HepG2 (cell line): ENCODE results near the gene SPATA13. TPM values are rescaled to one million over a fixed set of nuclear protein-coding genes. Genes with fewer than 3 reads are reported as not detected.

Source experiments
- ATF1 ChIP-seq: IDR thresholded peaks from 2 replicates; pipeline ENCODE4 v1.6.1; 2016; ENCODE audit warnings: mild to moderate bottlenecking, control low read depth
- CAMTA2 ChIP-seq: sonication (generic); formaldehyde crosslinking; IDR thresholded peaks from 2 replicates; pipeline ENCODE4 v1.4.0; 2020; ENCODE audit warnings: mild to moderate bottlenecking, missing genetic modification reagents, borderline replicate concordance
- ETV6 ChIP-seq: sonication (generic); formaldehyde crosslinking; conservative IDR thresholded peaks from 2 replicates; pipeline ENCODE4 v1.4.0; 2020; ENCODE audit warnings: missing genetic modification reagents
- MLLT10 ChIP-seq: sonication (generic); formaldehyde crosslinking; IDR thresholded peaks from 2 replicates; pipeline ENCODE4 v1.4.0; 2020; ENCODE audit warnings: missing genetic modification reagents
- RBFOX2 ChIP-seq: fragments of 200-400 bp; formaldehyde crosslinking; IDR thresholded peaks from 2 replicates; pipeline ENCODE4 v1.6.1; 2017; ENCODE audit warnings: low read depth, mild to moderate bottlenecking, low read length
- RBM39 ChIP-seq: fragments of 200-400 bp; formaldehyde crosslinking; IDR thresholded peaks from one replicate; pipeline ENCODE4 v1.6.1; 2018; ENCODE audit warnings: antibody characterized with exemption, mild to moderate bottlenecking, low read depth, low read length; ENCODE audit not compliant: poor library complexity, severe bottlenecking
- RFX5 ChIP-seq: IDR thresholded peaks from 2 replicates; pipeline ENCODE4 v1.6.1; 2011; ENCODE audit warnings: low read depth, low read length, improper control_type of control experiment
- SPEN ChIP-seq: sonication (generic); formaldehyde crosslinking; IDR thresholded peaks from 2 replicates; pipeline ENCODE4 v1.5.1; 2020; ENCODE audit warnings: low read depth, mild to moderate bottlenecking, missing genetic modification reagents
- ZIK1 ChIP-seq: sonication (generic); formaldehyde crosslinking; IDR thresholded peaks from 2 replicates; pipeline ENCODE4 v1.5.0; 2020; ENCODE audit warnings: mild to moderate bottlenecking, low read depth, missing genetic modification reagents, borderline replicate concordance
- ZNF256 ChIP-seq: sonication (generic); formaldehyde crosslinking; conservative IDR thresholded peaks from 2 replicates; pipeline ENCODE4 v1.4.0; 2020; ENCODE audit warnings: missing genetic modification reagents
- ZNF549 ChIP-seq: sonication (generic); formaldehyde crosslinking; IDR thresholded peaks from 2 replicates; pipeline ENCODE4 v1.5.0; 2020; ENCODE audit warnings: missing genetic modification reagents
- ZNF7 ChIP-seq: IDR thresholded peaks from 2 replicates; pipeline ENCODE4 v1.6.1; 2016; ENCODE audit warnings: missing biosample characterization, missing genetic modification reagents
- ZNF879 ChIP-seq: sonication (generic); formaldehyde crosslinking; IDR thresholded peaks from 2 replicates; pipeline ENCODE4 v1.8.1; 2023; ENCODE audit warnings: missing genetic modification reagents
- polyA plus RNA-seq, 8 experiments: library from polyadenylated mRNA; depleted of rRNA in 3 of 8; stranded (reverse) in 7 of 8; unstranded in 1 of 8; fragments of >200 nt; fragmentation: Illumina TruSeq in 4 of 8; extraction: Trizol in 4 of 8; gene quantifications; 2 replicates each; pipeline versions ENCODE4 v1.2.1 to v1.2.3, GENCODE V29; 2011 to 2016; ENCODE audit warnings: low read depth in 4 of 8, missing spikeins in 1 of 8, mixed read lengths in 1 of 8; ENCODE audit not compliant: insufficient read depth in 1 of 8
- total RNA-seq, 5 experiments: library from RNA; depleted of rRNA; stranded (reverse); fragments of >200 nt; fragmentation: Illumina TruSeq; extraction: Trizol; gene quantifications; 2 replicates each; pipeline ENCODE4 v1.2.3, GENCODE V29; 2016; ENCODE audit warnings: low read depth in 1 of 5
- TF ChIP-seq, protein P1 (sequence below): sonication (generic); formaldehyde crosslinking; IDR thresholded peaks from 2 replicates; pipeline ENCODE4 v1.5.1; 2020; ENCODE audit warnings: missing genetic modification reagents, mild to moderate bottlenecking, borderline replicate concordance
- TF ChIP-seq, protein P2 (sequence below): fragments of 450-650 bp; IDR thresholded peaks from 2 replicates; pipeline ENCODE4 v1.6.1; 2017
- TF ChIP-seq, protein P3 (sequence below): sonication (generic); formaldehyde crosslinking; IDR thresholded peaks from 2 replicates; pipeline ENCODE4 v1.4.0; 2020; ENCODE audit warnings: missing genetic modification reagents
- TF ChIP-seq, protein P4 (sequence below): sonication (generic); formaldehyde crosslinking; IDR thresholded peaks from 2 replicates; pipeline ENCODE4 v1.8.0; 2022; ENCODE audit warnings: low read depth, missing genetic modification reagents
- TF ChIP-seq, protein P5 (sequence below): sonication (generic); formaldehyde crosslinking; IDR thresholded peaks from 2 replicates; pipeline ENCODE4 v1.8.0; 2023; ENCODE audit warnings: mild to moderate bottlenecking, missing genetic modification reagents
- TF ChIP-seq, protein P6 (sequence below): sonication (generic); formaldehyde crosslinking; IDR thresholded peaks from 2 replicates; pipeline ENCODE4 v1.5.0; 2020; ENCODE audit warnings: missing genetic modification reagents

Gene SPATA13
- total and polyA plus RNA-seq, 2 of the 13 experiments (the other 11 are each of a cell fraction or from before 2014, with no cell fraction given), result 11.3 to 14.2 TPM

DNA sequence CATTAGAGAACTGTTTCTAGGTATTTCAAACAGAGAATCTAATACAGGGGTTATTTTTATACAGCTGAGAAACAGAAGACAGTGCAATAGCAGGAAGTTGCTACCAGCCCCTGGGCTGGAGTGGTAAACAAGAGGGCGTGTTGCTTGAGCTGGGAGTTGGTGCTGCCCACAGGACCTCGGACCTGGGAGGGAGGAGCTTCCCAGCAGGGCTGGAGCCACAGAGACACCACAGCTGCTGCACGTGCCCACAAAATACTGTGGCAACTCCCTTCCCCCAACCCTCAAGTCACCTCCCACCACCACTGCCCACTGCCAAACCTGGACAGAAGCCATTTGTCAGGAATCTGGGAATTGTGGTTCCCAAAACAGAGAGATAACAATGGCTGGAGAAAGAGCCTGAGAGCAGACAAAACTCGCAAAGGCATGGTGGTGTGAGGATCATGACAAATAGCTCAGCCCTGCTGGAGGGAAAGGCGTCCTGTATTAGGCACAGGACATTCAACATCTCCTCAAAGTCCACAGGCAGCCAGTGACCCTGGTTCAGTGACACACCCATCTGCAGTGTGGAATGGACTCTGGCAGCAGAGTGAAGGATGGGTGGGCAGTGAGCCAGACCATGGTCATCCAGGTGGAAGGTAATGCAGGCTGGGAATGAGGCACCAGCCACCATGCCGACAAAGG is 57.2 kb downstream of the SPATA13 start (continued):
- TF ChIP-seq, protein P1, sequence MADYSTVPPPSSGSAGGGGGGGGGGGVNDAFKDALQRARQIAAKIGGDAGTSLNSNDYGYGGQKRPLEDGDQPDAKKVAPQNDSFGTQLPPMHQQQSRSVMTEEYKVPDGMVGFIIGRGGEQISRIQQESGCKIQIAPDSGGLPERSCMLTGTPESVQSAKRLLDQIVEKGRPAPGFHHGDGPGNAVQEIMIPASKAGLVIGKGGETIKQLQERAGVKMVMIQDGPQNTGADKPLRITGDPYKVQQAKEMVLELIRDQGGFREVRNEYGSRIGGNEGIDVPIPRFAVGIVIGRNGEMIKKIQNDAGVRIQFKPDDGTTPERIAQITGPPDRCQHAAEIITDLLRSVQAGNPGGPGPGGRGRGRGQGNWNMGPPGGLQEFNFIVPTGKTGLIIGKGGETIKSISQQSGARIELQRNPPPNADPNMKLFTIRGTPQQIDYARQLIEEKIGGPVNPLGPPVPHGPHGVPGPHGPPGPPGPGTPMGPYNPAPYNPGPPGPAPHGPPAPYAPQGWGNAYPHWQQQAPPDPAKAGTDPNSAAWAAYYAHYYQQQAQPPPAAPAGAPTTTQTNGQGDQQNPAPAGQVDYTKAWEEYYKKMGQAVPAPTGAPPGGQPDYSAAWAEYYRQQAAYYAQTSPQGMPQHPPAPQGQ (CRISPR knock-in tag), result no peak
- TF ChIP-seq, protein P2, sequence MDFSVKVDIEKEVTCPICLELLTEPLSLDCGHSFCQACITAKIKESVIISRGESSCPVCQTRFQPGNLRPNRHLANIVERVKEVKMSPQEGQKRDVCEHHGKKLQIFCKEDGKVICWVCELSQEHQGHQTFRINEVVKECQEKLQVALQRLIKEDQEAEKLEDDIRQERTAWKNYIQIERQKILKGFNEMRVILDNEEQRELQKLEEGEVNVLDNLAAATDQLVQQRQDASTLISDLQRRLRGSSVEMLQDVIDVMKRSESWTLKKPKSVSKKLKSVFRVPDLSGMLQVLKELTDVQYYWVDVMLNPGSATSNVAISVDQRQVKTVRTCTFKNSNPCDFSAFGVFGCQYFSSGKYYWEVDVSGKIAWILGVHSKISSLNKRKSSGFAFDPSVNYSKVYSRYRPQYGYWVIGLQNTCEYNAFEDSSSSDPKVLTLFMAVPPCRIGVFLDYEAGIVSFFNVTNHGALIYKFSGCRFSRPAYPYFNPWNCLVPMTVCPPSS, result no peak
- TF ChIP-seq SPEN (peak; percentile 54; the same call in 1 of the 2 replicates), ZNF549 (CRISPR knock-in tag) (no peak), RFX5 (no peak), ATF1 (CRISPR knock-in tag) (no peak), ETV6 (CRISPR knock-in tag) (no peak), ZNF879 (CRISPR knock-in tag) (no peak), ZNF256 (CRISPR knock-in tag) (no peak), RBM39 (no peak), MLLT10 (CRISPR knock-in tag) (no peak), RBFOX2 (no peak), ZIK1 (CRISPR knock-in tag) (no peak), CAMTA2 (CRISPR knock-in tag) (no peak), ZNF7 (CRISPR knock-in tag) (no peak)
- TF ChIP-seq, protein P3, sequence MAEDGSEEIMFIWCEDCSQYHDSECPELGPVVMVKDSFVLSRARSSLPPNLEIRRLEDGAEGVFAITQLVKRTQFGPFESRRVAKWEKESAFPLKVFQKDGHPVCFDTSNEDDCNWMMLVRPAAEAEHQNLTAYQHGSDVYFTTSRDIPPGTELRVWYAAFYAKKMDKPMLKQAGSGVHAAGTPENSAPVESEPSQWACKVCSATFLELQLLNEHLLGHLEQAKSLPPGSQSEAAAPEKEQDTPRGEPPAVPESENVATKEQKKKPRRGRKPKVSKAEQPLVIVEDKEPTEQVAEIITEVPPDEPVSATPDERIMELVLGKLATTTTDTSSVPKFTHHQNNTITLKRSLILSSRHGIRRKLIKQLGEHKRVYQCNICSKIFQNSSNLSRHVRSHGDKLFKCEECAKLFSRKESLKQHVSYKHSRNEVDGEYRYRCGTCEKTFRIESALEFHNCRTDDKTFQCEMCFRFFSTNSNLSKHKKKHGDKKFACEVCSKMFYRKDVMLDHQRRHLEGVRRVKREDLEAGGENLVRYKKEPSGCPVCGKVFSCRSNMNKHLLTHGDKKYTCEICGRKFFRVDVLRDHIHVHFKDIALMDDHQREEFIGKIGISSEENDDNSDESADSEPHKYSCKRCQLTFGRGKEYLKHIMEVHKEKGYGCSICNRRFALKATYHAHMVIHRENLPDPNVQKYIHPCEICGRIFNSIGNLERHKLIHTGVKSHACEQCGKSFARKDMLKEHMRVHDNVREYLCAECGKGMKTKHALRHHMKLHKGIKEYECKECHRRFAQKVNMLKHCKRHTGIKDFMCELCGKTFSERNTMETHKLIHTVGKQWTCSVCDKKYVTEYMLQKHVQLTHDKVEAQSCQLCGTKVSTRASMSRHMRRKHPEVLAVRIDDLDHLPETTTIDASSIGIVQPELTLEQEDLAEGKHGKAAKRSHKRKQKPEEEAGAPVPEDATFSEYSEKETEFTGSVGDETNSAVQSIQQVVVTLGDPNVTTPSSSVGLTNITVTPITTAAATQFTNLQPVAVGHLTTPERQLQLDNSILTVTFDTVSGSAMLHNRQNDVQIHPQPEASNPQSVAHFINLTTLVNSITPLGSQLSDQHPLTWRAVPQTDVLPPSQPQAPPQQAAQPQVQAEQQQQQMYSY (CRISPR knock-in tag), result no peak
- TF ChIP-seq, protein P4, sequence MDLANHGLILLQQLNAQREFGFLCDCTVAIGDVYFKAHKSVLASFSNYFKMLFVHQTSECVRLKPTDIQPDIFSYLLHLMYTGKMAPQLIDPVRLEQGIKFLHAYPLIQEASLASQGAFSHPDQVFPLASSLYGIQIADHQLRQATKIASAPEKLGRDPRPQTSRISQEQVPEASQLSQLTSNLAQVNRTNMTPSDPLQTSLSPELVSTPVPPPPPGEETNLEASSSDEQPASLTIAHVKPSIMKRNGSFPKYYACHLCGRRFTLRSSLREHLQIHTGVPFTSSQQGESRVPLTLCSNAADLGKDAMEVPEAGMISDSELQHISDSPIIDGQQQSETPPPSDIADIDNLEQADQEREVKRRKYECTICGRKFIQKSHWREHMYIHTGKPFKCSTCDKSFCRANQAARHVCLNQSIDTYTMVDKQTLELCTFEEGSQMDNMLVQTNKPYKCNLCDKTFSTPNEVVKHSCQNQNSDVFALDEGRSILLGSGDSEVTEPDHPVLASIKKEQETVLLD (CRISPR knock-in tag), result no peak
- TF ChIP-seq, protein P5, sequence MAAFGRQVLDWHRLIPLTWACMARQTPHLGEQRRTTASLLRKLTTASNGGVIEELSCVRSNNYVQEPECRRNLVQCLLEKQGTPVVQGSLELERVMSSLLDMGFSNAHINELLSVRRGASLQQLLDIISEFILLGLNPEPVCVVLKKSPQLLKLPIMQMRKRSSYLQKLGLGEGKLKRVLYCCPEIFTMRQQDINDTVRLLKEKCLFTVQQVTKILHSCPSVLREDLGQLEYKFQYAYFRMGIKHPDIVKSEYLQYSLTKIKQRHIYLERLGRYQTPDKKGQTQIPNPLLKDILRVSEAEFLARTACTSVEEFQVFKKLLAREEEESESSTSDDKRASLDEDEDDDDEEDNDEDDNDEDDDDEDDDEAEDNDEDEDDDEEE (CRISPR knock-in tag), result no peak
- TF ChIP-seq, protein P6, sequence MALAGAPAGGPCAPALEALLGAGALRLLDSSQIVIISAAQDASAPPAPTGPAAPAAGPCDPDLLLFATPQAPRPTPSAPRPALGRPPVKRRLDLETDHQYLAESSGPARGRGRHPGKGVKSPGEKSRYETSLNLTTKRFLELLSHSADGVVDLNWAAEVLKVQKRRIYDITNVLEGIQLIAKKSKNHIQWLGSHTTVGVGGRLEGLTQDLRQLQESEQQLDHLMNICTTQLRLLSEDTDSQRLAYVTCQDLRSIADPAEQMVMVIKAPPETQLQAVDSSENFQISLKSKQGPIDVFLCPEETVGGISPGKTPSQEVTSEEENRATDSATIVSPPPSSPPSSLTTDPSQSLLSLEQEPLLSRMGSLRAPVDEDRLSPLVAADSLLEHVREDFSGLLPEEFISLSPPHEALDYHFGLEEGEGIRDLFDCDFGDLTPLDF (CRISPR knock-in tag), result no peak
